Thoracic aorta (tissue), 2 donors: ENCODE measurements around the gene KIAA0232. TPM values are rescaled to one million over a fixed set of nuclear protein-coding genes. Genes with fewer than 3 reads are reported as not detected.
"Not testable (repeated sequence)": the region's sequence is repeated elsewhere in the genome, so short reads cannot be mapped to it uniquely, and the experiment has no call there.

Experiments
- ATAC-seq: fragments of 150-250 bp; one replicate; pipeline ENCODE4 v1.8.0; 2017; ENCODE audit warnings: low read depth; ENCODE audit not compliant: insufficient number of reproducible peaks, low FRiP score
- DNase-seq: peaks from one replicate; pipeline ENCODE4 v3.0.0-alpha.2; 2020; ENCODE audit warnings: low spot score
- H3K27ac ChIP-seq, 2 donors: fragments of 200-600 bp; sonication (generic); 1 replicate in 1 of 2; 2 replicates in 1 of 2; pipeline ENCODE4 v1.5.1; 2016; ENCODE audit warnings: mild to moderate bottlenecking in 2 of 2, moderate library complexity in 2 of 2
- H3K27me3 ChIP-seq: fragments of 200-600 bp; sonication (generic); replicated peaks from 2 replicates; pipeline ENCODE4 v1.6.0; 2016; ENCODE audit warnings: mild to moderate bottlenecking; ENCODE audit not compliant: insufficient read depth
- H3K36me3 ChIP-seq: fragments of 200-600 bp; sonication (generic); one replicate; pipeline ENCODE4 v1.5.1; 2016
- H3K4me1 ChIP-seq, 2 donors: fragments of 200-600 bp; sonication (generic); 1 replicate in 1 of 2; 2 replicates in 1 of 2; pipeline versions ENCODE4 v1.5.1 to v1.6.0; 2016; ENCODE audit warnings: low read depth in 2 of 2, mild to moderate bottlenecking in 1 of 2; ENCODE audit not compliant: control insufficient read depth in 1 of 2
- H3K4me3 ChIP-seq: fragments of 200-600 bp; sonication (generic); 2 replicates; pipeline ENCODE4 v1.5.1; 2016; ENCODE audit warnings: mild to moderate bottlenecking
- H3K9me3 ChIP-seq: fragments of 200-600 bp; sonication (generic); 2 replicates; pipeline ENCODE4 v1.5.1; 2016
- total RNA-seq, 2 donors: library from RNA; depleted of rRNA; stranded (reverse); fragments of >200 nt; gene quantifications; one replicate each; pipeline versions ENCODE4 v1.1.0 to v1.2.3, GENCODE V29; 2016
- TF ChIP-seq, protein P1 (sequence below): fragments of 200-600 bp; sonication (generic); IDR thresholded peaks from one replicate; pipeline ENCODE4 v1.5.1; 2019; ENCODE audit warnings: antibody characterized with exemption

Gene KIAA0232
- total RNA-seq, 2 donors from 2014 or later, result 56.9 to 80.8 TPM

DNA sequence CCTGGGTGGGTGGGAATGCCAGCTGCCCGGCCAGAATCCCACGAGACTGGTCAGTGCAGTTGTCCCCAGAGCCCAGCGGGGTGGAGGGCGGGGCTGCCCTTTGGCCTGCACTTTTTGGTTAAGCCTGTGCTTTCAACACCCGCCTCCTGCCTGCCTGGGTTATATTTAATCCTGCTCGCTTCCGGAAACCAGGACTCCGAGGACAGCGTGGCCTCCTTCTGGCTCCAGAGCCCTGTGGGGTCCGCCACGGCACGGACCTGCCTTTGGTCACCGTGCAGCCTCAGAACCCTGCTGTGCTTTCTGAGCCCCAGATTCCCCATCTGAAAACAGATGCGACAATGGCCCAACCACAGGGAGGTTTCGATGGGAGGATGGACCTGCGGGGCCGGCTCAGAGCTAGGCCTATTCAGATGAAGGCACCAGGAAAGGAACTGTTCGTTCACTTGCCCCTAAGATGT is 29.4 kb upstream of the KIAA0232 start:
- Histone ChIP-seq H3K4me1 (peaks cover 0 to 2% of the 10 kb centered on the region in 2 donors), H3K4me3 (no peak overlapping the region), H3K27me3 (no peaks in the 10 kb centered on the region), H3K36me3 (no peaks in the 10 kb centered on the region), H3K9me3 (no peaks in the 10 kb centered on the region), H3K27ac (no peak overlapping the region)
- DNase-seq (no peak), ATAC-seq (no peak)
- TF ChIP-seq, protein P1, sequence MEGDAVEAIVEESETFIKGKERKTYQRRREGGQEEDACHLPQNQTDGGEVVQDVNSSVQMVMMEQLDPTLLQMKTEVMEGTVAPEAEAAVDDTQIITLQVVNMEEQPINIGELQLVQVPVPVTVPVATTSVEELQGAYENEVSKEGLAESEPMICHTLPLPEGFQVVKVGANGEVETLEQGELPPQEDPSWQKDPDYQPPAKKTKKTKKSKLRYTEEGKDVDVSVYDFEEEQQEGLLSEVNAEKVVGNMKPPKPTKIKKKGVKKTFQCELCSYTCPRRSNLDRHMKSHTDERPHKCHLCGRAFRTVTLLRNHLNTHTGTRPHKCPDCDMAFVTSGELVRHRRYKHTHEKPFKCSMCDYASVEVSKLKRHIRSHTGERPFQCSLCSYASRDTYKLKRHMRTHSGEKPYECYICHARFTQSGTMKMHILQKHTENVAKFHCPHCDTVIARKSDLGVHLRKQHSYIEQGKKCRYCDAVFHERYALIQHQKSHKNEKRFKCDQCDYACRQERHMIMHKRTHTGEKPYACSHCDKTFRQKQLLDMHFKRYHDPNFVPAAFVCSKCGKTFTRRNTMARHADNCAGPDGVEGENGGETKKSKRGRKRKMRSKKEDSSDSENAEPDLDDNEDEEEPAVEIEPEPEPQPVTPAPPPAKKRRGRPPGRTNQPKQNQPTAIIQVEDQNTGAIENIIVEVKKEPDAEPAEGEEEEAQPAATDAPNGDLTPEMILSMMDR, result no peak

DNA sequence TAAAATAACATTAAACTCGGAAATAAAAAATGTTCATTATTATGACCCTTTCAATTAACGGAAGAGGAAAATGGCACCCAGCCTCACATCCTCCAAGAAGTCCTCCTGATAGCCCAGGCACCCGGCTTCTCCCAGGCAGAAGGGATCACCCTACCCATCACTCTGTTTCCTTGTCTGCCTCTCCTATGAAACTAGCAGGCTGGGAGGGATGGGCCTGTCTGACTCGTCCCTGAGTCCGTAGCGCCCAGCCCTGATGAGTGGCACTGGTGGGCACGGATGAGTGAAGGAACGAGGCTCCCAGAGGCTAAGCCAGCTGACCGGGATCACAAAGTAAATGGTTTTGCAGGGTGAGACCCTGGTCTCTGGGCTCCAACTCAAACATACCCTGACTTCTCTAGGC is 28.6 kb upstream of the KIAA0232 start:
- TF ChIP-seq, protein P1, result no peak
- Histone ChIP-seq H3K4me1 (no peaks in the 10 kb centered on the region), H3K9me3 (no peaks in the 10 kb centered on the region), H3K36me3 (no peaks in the 10 kb centered on the region), H3K27ac (no peak overlapping the region), H3K4me3 (no peak overlapping the region), H3K27me3 (no peaks in the 10 kb centered on the region)
- ATAC-seq (no peak), DNase-seq (no peak)

DNA sequence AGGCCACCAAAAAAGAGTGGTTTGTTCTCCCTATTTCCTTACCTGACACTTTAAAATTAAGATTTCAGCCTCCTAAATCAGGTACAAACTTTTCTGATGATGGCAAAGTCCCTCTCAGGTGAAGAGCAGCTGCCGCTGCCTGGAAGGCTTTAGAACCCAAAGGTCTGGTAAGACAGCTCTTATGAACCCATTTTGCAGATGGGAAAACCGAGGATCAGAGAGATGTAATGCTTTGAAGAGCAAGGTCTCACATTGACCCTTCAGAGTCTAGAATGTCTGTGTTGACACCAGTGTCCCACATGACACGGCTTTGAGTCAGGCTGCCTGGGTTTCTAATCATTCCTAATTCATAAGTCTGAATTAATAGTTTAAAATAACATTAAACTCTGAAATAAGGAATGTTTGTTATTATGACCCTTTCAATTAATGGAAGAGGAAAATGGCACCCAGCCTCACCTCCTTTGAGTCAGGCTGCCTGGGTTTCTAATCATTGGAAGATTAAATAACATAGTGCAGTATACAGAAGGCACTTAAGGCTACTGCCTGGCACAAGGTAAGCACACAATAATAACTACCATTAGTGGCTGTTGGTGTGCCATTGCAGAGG is 27.9 kb upstream of the KIAA0232 start:
- H3K4me1 ChIP-seq, result no peaks in the 10 kb centered on the region
- TF ChIP-seq, protein P1, result no peak

DNA sequence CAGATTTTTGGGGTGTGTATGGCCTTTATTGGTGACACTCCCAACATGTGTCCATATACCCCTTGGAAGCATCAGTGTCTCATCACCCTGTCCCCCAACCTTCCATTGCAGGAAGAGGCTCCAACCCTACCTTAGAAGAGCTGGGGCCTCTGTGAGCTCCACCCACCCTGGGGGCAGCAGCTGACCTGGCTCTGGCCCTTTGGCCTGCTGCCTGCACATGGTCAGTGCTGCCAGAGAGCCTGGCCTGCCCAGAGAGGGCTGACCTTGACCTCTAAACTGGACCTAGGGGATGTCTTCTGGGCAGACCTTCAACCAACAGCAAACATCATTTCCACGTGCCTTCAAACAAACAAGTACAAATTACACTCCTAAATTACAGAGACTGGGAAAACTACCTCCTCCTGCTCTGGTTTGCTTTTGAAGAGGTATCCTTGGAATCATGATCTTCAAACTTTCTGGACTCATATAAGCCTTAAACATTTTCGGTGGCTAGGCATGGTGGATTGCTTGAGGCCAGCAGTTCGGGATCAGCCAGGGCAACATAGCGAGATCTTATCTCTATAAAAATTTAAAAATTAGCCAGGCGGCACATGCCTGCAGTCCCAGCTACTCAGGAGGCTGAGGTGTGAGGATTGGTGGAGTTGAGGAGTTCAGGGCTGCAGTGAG is 27.3 kb upstream of the KIAA0232 start:
- DNase-seq (no peak), ATAC-seq (no peak)
- Histone ChIP-seq H3K4me3 (no peak overlapping the region), H3K4me1 (no peaks in the 10 kb centered on the region), H3K27ac (no peak overlapping the region), H3K27me3 (no peaks in the 10 kb centered on the region), H3K9me3 (no peaks in the 10 kb centered on the region), H3K36me3 (no peaks in the 10 kb centered on the region)
- TF ChIP-seq, protein P1, result no peak

More for the DNA sequence above, 27.9 kb upstream of the KIAA0232 start:
- Histone ChIP-seq H3K4me3 (no peak overlapping the region), H3K9me3 (no peaks in the 10 kb centered on the region), H3K27me3 (no peaks in the 10 kb centered on the region), H3K36me3 (no peaks in the 10 kb centered on the region), H3K27ac (no peak overlapping the region)
- no peak for ATAC-seq
- no peak for DNase-seq

DNA sequence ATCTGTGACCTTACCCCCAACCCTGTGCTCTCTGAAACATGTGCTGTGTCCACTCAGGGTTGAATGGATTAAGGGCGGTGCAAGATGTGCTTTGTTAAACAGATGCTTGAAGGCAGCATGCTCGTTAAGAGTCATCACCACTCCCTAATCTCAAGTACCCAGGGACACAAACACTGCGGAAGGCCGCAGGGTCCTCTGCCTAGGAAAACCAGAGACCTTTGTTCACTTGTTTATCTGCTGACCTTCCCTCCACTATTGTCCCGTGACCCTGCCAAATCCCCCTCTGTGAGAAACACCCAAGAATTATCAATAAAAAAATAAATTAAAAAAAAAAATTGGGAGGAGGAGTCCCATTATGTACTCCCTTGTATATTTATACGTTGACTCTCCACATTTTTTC is 26.2 kb upstream of the KIAA0232 start:
- not testable (repeated sequence) for H3K36me3 ChIP-seq, H3K27ac ChIP-seq, H3K9me3 ChIP-seq, ATAC-seq, H3K4me1 ChIP-seq, DNase-seq, H3K27me3 ChIP-seq, H3K4me3 ChIP-seq
